ENCODE measurements around the gene MEF2D.

- TF ChIP-seq CTCF (optimal IDR thresholded peaks at IDR 0.05 in 1 of 3, IDR thresholded peaks at IDR 0.05 in 1 of 3, conservative IDR thresholded peaks at IDR 0.05 in 1 of 3; ENCODE audit: extremely low read depth in 1 of 3, insufficient read depth in 2 of 3, low read length in 3 of 3) = no peak
- TF ChIP-seq EZH2 (IDR thresholded peaks at IDR 0.05; ENCODE audit: low read length) = no peak
These were observed 42.5 kb upstream of the MEF2D start for GRCh38 chr1:156543066-156543465.

Data from keratinocyte (primary cell).